Ramos (cell line): ENCODE data around the gene RNF6.

ENCODE experiments used
- in situ Hi-C: fragments of 300-500 bp; cut with MboI; formaldehyde crosslinking; loops from one replicate; pipeline ENCODE4 v1.14.3; 2022; ENCODE audit warnings: low sequenced_read_pairs; ENCODE audit not compliant: unreplicated experiment

The RNF6 gene

DNA sequence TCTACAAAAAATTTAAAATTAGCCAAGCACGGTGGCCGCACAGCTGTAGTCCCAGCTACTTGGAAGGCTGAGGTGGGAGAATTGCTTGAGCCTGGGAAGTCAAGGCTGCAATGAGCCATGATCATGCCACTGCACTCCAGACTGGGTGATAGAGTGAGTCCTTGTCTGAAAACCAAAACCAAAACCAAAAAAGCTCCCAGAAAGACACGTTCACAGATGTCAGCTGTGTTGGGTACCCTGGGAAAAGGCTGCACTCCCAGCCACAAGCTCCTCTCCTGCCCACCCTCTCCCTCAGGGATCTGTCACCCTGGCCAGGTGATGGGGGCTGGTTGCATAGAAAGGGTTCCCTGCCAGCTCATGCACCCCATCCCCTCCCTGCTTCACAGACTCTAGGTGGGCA, 53.3 kb downstream of the RNF6 start:
- in situ Hi-C loops = no loop called here

DNA sequence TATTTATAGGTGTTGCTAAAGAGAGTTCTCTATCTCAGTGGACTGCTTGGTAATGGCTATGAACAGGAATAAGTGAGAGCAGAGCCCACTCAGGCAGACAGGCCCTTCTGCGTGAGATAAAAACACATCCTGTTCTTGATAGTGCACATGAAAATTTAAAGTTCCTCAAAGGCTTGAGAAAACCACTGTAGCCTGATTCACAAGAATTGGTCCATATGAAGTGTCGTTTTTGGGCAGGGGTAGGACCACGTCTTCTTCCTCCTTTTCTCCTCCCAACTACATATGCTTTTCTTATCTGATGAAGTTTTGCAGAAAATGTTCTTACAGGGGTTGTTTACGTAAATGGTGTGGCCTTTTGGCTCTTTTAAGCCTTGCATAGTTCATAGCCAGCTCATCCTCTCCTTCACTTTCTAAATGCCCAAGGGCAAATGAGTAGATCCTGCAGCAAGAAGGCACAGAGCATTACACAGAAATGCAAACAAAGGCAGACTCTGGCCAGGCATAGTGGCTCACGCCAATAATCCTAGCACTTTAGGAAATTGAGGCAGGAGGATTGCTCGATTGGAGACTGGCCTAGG, 53.8 kb downstream of the RNF6 start:
- in situ Hi-C loops = no loop called here

DNA sequence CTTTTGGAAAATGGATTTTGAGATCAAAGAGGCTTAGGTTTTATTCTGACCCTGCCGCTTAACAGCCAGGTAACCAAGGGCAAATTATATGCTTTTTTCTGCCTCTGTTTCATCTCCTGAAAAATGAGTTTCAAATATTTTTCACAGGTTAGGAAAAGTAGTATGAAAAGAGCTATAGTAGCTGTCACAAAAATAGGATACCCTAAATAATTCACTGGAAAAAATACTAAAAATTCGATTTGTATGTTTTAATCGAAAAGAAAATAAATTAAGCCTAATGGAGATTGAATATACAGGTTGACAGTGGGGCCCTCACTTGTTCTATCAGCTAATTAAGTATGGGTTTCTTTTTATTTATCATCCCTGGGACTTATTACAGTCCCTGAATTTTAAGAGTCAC, 58.3 kb downstream of the RNF6 start:
- in situ Hi-C loops = no loop called here
